NB4 (cell line): ENCODE results near the gene SAT1.

Experiments
- MYC ChIP-seq: IDR thresholded peaks from 2 replicates; pipeline ENCODE4 v1.6.1; 2011; ENCODE audit warnings: low read depth, low read length
- POLR2A ChIP-seq: IDR thresholded peaks from 2 replicates; pipeline ENCODE4 v1.6.1; 2011; ENCODE audit warnings: mild to moderate bottlenecking; ENCODE audit not compliant: insufficient read length; ENCODE audit errors: extremely low read depth
- TF ChIP-seq, protein P1 (sequence below): IDR thresholded peaks from one replicate; pipeline ENCODE4 v1.5.1; 2012; ENCODE audit warnings: low read depth, low read length
- TF ChIP-seq, protein P2 (sequence below): IDR thresholded peaks from 2 replicates; pipeline ENCODE4 v1.6.1; 2011; ENCODE audit warnings: low read depth, low read length

DNA sequence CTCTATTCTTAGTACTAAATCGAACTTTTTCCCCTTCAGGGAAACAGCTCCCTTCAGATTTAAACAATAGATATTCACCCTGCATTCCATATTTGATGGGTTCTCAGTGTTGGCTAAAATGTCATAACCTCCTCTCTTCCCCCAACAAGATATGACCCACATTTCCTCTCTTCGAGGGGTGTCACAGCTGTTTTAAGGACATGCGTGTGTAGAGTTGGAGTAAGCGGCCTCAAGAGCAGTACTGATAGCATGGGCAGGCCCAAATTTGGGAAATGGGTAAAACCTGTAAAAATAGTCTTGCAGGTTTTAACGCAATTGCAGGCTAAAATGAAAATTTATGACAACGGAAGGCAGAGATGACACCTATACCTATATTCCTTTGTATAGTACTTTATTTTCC, 28.7 kb downstream of the SAT1 start:
- TF ChIP-seq, protein P1, sequence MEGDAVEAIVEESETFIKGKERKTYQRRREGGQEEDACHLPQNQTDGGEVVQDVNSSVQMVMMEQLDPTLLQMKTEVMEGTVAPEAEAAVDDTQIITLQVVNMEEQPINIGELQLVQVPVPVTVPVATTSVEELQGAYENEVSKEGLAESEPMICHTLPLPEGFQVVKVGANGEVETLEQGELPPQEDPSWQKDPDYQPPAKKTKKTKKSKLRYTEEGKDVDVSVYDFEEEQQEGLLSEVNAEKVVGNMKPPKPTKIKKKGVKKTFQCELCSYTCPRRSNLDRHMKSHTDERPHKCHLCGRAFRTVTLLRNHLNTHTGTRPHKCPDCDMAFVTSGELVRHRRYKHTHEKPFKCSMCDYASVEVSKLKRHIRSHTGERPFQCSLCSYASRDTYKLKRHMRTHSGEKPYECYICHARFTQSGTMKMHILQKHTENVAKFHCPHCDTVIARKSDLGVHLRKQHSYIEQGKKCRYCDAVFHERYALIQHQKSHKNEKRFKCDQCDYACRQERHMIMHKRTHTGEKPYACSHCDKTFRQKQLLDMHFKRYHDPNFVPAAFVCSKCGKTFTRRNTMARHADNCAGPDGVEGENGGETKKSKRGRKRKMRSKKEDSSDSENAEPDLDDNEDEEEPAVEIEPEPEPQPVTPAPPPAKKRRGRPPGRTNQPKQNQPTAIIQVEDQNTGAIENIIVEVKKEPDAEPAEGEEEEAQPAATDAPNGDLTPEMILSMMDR: no peak
- TF ChIP-seq POLR2A: no peak
- TF ChIP-seq, protein P2, sequence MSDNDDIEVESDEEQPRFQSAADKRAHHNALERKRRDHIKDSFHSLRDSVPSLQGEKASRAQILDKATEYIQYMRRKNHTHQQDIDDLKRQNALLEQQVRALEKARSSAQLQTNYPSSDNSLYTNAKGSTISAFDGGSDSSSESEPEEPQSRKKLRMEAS: no peak
- TF ChIP-seq MYC: no peak
